Sciatic nerve (tissue), 2 donors: Measurements from ENCODE around the gene ZNF3. TPM values are rescaled to one million over a fixed set of nuclear protein-coding genes. Genes with fewer than 3 reads are reported as not detected.

Experiments
- ATAC-seq: fragments of 200-7000 bp; cut with Tn5 transposase; one replicate; pipeline ENCODE4 v1.9.1; 2020; ENCODE audit warnings: mild to moderate bottlenecking, moderate library complexity
- DNase-seq: peaks from one replicate; pipeline ENCODE4 v3.0.0-alpha.2; 2020; ENCODE audit warnings: low spot score
- intact Hi-C: fragments of 100-400 bp; cut with DNase I; formaldehyde crosslinking; loops from one replicate; pipeline ENCODE4 v1.14.2; 2022
- total RNA-seq: library from RNA; stranded (reverse); fragmentation: NEBNext Ultra II Directional; extraction: Animal tissue kit (Norgen Biotek cat#: 25700); gene quantifications from one replicate; pipeline ENCODE4 v1.2.1, GENCODE V29; 2021
- donor health status: DM: no; HTN: no; CAD: no.
- donor health status: DM: no; HTN: no; CAD: no.

ZNF3 gene
- total RNA-seq, 1 donor from 2014 or later: 25.3 TPM

DNA sequence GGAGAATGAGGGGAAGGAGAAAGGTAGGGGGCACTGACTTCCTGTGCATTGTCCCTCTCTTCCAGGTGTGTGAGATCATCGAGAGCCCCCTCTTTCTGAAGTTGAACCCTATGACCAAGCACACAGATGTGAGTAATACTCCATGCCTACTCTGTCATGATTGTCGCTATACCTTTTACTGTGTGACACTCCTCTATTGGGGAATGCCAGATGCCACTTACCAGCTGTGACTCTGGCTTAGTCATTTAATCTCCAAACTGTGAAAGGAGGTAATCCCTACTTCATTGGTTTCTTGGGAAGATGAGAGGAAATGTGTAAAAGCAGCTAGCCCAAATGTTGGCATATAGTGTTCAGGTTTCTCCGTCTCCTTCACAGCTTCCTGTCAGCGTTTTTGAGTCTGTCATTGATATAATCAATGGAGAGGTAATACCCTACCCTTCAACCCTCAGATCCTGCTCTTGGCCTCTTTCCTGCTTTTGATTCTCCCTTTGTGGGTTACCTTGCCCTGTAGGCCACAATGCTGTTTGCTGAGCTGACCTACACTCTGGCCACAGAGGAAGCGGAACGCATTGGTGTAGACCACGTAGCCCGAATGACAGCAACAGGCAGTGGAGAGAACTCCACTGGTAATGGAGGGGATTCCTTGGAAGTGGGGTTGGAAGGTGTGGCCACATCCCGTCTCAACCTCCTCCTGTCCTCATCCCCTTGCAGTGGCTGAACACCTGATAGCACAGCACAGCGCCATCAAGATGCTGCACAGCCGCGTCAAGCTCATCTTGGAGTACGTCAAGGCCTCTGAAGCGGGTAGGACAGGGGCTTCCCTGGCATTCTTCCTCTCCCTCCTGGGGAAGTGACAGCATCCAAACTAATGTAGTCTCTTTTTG, 9.2 kb upstream of the ZNF3 start:
- intact Hi-C loops: no loop called here
- ATAC-seq: no peak
- DNase-seq: no peak

GRCh38 chr7:100089458-100090196, 8.1 kb upstream of the ZNF3 start:
- ATAC-seq (no peak), DNase-seq (no peak)
- intact Hi-C loops: loop anchor here (5.0 kb wide), 1 partner anchor 1518 kb away; no protein-coding TSS in a partner anchor

GRCh38 chr7:100088621-100089457, 7.3 kb upstream of the ZNF3 start, which contains the start of gene COPS6:
TSS of gene COPS6 (plus strand) at chr7:100088969. CDS start at chr7:100088991, 22 bp downstream.
- ATAC-seq (peak; percentile 88), DNase-seq (peak; percentile 92)
- intact Hi-C loops: loop anchor here (5.0 kb wide), 1 partner anchor 1518 kb away; no protein-coding TSS in a partner anchor

GRCh38 chr7:100088095-100088620, 6.6 kb upstream of the ZNF3 start:
- peak; percentile 3 for ATAC-seq
- intact Hi-C loops: loop anchor here (5.0 kb wide), 1 partner anchor 1519 kb away; no protein-coding TSS in a partner anchor
- DNase-seq: no peak

- intact Hi-C loops: loop anchor here (5.0 kb wide), 1 partner anchor 1520 kb away; no protein-coding TSS in a partner anchor
- DNase-seq (no peak), ATAC-seq (no peak)
Observed at GRCh38 chr7:100087055-100087750, 5.7 kb upstream of the ZNF3 start.

DNA sequence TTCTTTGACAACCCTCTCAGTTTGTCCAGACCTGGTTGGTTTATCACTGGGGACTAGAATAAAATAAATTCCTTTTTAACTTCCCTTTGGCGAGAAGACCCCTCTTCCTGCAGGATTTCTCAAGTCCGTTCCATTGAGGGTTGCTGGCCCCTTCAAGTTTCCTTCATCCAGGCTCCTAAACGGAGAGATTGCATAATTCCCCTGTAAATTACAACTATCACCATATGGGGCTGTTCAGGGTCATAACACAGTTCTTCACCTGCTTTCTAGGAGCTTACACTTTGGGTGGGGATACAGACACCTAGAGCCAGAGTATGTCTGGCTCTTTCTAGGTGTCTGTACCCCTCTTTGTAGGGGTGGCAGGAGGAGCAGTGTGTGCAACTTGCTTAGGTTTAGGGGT, 4.0 kb upstream of the ZNF3 start:
- no peak for ATAC-seq
- intact Hi-C loops: loop anchor here (5.0 kb wide), 1 partner anchor 1522 kb away; no protein-coding TSS in a partner anchor
- no peak for DNase-seq

GRCh38 chr7:100082978-100083377, 1.5 kb upstream of the ZNF3 start:
- intact Hi-C loops: no loop called here
- no peak for ATAC-seq

DNA sequence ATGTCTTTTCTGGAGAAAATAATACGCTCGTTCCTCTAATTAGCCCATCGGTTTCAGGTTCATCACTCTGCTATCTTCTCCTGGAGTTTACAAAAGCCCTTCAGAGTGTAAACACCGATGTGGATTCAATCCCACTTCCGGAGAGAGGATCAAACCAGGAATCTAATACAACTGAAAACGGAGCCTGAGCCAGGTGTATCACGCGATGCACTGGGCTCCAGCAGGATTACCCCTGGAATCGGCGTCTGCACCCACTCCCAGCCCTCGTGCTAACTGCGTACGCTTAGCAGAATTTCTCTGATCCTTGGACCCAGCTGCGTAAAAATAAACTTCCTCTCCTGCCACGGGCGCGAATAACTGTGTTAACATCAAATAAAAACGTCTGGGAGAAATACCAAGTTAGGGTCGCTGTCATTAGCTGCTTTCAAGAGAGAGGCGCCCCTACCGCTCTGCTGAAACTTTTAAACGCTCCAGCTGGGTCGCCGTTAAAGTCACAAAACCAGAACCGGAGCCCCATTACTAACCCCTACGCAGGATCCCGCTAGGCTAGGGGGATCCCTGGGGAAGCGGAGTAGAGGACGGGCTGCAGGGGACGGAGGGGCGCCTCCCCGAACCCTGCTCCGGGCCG, 502 bp downstream of the ZNF3 start:
- intact Hi-C loops: no loop called here
- ATAC-seq (no peak), DNase-seq (no peak)

More at GRCh38 chr7:100082978-100083377, 1.5 kb upstream of the ZNF3 start:
- DNase-seq: no peak

DNA sequence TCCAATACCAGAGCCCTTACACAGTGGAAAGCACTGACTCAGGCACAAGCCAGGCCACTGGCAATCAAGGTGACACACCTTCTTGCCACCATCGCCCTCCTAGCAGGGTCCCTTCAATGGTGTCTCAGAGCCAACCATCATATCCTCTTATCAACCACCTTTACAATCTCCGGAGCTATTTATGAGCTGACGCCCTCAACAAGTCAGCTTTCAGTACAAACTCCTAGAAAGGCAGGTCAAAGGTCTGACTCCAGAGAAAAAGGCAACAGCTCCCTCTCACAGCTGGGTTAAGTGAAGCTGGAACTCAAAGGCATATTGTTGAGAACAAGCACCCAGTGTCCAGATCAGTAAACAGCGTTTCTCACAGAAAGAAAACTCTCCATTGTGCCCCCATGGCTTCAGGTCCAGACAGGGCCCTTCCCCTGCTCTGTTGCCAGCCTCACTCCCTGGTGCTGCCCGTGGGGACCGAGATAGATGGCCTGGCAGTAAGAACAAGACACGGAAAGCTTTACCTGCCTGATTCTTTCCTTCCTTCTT, 2.4 kb downstream of the ZNF3 start:
- DNase-seq: no peak
- ATAC-seq: no peak
- intact Hi-C loops: loop anchor here (10.0 kb wide), 1 partner anchor 84 kb away; no protein-coding TSS in a partner anchor

GRCh38 chr7:100077205-100077604, 4.3 kb downstream of the ZNF3 start:
- intact Hi-C loops: loop anchor here (10.0 kb wide), 1 partner anchor 82 kb away; no protein-coding TSS in a partner anchor
- ATAC-seq (no peak), DNase-seq (no peak)

GRCh38 chr7:100075418-100075817, 6.1 kb downstream of the ZNF3 start:
- intact Hi-C loops: loop anchor here (10.0 kb wide), 1 partner anchor 81 kb away; no protein-coding TSS in a partner anchor
- no peak for DNase-seq
- ATAC-seq: no peak

DNA sequence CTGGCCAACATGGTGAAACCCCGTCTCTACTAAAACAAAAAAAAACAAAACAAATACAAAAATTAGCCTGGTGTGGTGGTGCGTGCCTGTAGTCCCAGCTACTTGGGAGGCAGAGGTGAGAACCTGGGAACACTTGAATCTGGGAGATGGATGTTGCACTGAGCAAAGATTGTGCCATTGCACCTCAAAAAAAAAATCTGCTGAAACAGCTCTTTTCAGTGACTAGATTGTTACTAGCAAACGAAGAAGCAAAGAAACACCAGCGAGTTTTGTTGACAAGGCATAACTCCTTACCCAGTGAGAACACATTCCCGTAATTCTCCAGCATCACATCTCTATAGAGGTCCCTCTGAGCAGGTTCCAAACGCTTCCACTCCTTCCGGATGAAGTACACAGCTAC, 6.7 kb downstream of the ZNF3 start:
- no peak for ATAC-seq
- DNase-seq: no peak
- intact Hi-C loops: loop anchor here (10.0 kb wide), 1 partner anchor 80 kb away; no protein-coding TSS in a partner anchor

GRCh38 chr7:100072462-100072861, 9.1 kb downstream of the ZNF3 start:
- ATAC-seq: no peak

DNA sequence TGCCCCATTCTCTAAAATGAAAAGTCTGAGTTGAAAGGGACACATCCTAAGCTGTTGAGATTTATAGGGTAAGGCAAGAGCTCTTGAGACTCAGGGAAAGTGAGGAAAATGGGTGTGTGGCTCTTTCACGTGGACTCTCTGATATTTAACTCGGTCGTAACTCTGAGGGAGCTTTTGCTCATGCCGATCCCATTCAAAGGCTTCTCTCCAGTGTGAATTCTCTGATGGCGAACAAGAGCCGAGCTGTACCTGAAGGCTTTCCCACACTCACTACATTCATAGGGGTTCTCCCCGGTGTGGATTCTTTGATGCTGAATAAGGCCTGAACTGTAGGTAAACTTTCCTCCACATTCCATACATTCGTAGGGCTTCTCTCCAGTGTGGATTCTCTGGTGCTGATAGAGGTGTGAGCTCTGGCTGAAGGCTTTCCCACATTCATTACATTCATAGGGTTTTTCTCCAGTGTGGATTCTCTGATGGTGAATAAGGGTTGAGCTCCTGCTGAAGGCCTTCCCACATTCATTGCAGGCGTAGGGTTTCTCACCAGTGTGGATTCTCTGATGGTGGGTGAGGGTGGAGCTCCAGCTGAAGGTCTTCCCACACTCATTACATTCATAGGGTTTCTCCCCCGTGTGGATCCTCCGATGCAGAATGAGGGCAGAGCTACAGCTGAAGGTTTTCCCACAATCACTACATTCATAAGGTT, 10.4 kb downstream of the ZNF3 start:
- ATAC-seq (no peak), DNase-seq (no peak)
- intact Hi-C loops: loop anchor here (10.0 kb wide), 1 partner anchor 76 kb away; no protein-coding TSS in a partner anchor

More at GRCh38 chr7:100072462-100072861, 9.1 kb downstream of the ZNF3 start:
- DNase-seq: no peak
- intact Hi-C loops: loop anchor here (10.0 kb wide), 1 partner anchor 78 kb away; no protein-coding TSS in a partner anchor

DNA sequence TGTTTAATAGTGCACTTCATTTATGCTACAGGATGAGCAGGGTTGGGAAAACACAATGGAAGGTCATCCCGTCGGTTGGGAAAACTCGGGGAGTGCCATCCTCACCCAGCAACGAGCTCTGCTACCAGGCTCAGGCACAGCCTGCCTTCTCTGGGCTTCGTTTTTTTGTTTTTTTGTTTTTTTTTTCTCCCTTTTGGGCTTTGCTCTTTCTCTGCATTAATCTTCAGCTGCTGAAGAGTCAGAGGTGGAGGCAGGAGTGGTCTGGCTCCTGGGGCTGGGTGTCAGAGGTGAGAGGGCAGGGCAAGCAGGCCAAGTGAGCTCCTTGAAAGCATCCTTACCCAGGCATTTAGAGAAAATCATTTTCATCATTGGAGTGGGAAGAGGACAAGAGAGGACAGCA, 11.5 kb downstream of the ZNF3 start:
- intact Hi-C loops: loop anchor here (10.0 kb wide), 1 partner anchor 75 kb away; no protein-coding TSS in a partner anchor
- no peak for DNase-seq
- ATAC-seq: no peak

DNA sequence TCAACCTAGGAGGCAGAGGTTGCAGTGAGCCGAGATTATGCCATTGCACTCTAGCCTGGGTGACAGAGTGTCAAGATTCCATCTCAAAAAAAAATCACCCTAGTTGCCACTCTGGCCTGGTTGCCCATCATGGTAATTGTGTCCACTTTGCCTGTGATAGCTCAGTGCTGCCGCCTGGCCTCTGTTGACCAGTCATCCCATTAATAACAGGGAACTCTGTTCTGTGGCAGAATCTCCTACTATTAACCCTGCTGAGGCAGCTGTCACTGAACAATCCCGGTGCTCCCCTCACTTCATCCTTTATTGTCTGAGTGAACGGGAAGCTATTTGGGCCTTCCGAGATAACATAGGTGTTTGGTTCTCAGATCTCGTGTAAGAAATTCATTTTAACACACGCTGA, 14.6 kb downstream of the ZNF3 start:
- intact Hi-C loops: no loop called here
- DNase-seq (no peak), ATAC-seq (no peak)
